ENCODE results near the gene TMCO5A.

The TMCO5A gene

GRCh38 chr15:37921527-37922385 lies 12.7 kb upstream of the TMCO5A start:
- DNase-seq: no peak

GRCh38 chr15:37926136-37926535 lies 8.3 kb upstream of the TMCO5A start:
- Histone ChIP-seq H3K36me3 (ENCODE audit: control insufficient read depth, insufficient read depth, low read length) (no peaks in the 10 kb centered on the region), H3K9me3 (ENCODE audit: control insufficient read depth, low read length) (no peaks in the 10 kb centered on the region), H3K27ac (ENCODE audit: insufficient read depth, low read length, poor library complexity, severe bottlenecking) (no peak overlapping the region), H3K4me3 (ENCODE audit: insufficient read depth, low read depth, low read length, poor library complexity, severe bottlenecking) (no peak overlapping the region), H3K27me3 (replicated peaks; ENCODE audit: control insufficient read depth, insufficient read depth, low read length, poor library complexity, severe bottlenecking) (no peaks in the 10 kb centered on the region), H3K4me1 (ENCODE audit: control insufficient read depth, insufficient read depth, low read length, poor library complexity, severe bottlenecking) (no peaks in the 10 kb centered on the region)
- no peak for DNase-seq

More at GRCh38 chr15:37921527-37922385, 12.7 kb upstream of the TMCO5A start:
- H3K4me3 ChIP-seq (ENCODE audit: insufficient read depth, low read depth, low read length, poor library complexity, severe bottlenecking): no peak overlapping the region
- H3K36me3 ChIP-seq (ENCODE audit: control insufficient read depth, insufficient read depth, low read length): no peaks in the 10 kb centered on the region
- H3K4me1 ChIP-seq (ENCODE audit: control insufficient read depth, insufficient read depth, low read length, poor library complexity, severe bottlenecking): no peaks in the 10 kb centered on the region
- no peaks in the 10 kb centered on the region for H3K9me3 ChIP-seq (ENCODE audit: control insufficient read depth, low read length)
- no peak overlapping the region for H3K27ac ChIP-seq (ENCODE audit: insufficient read depth, low read length, poor library complexity, severe bottlenecking)
- no peaks in the 10 kb centered on the region for H3K27me3 ChIP-seq (replicated peaks; ENCODE audit: control insufficient read depth, insufficient read depth, low read length, poor library complexity, severe bottlenecking)

GRCh38 chr15:37929238-37929637 lies 5.2 kb upstream of the TMCO5A start:
- H3K27ac ChIP-seq (ENCODE audit: insufficient read depth, low read length, poor library complexity, severe bottlenecking): no peak overlapping the region
- H3K36me3 ChIP-seq (ENCODE audit: control insufficient read depth, insufficient read depth, low read length): no peaks in the 10 kb centered on the region
- H3K4me1 ChIP-seq (ENCODE audit: control insufficient read depth, insufficient read depth, low read length, poor library complexity, severe bottlenecking): no peaks in the 10 kb centered on the region
- H3K9me3 ChIP-seq (ENCODE audit: control insufficient read depth, low read length): no peaks in the 10 kb centered on the region
- no peak overlapping the region for H3K4me3 ChIP-seq (ENCODE audit: insufficient read depth, low read depth, low read length, poor library complexity, severe bottlenecking)
- DNase-seq: no peak
- H3K27me3 ChIP-seq (replicated peaks; ENCODE audit: control insufficient read depth, insufficient read depth, low read length, poor library complexity, severe bottlenecking): no peaks in the 10 kb centered on the region

- no peaks in the 10 kb centered on the region for H3K4me1 ChIP-seq (ENCODE audit: control insufficient read depth, insufficient read depth, low read length, poor library complexity, severe bottlenecking)
- H3K9me3 ChIP-seq (ENCODE audit: control insufficient read depth, low read length): no peaks in the 10 kb centered on the region
- DNase-seq: no peak
- H3K27ac ChIP-seq (ENCODE audit: insufficient read depth, low read length, poor library complexity, severe bottlenecking): no peak overlapping the region
- H3K27me3 ChIP-seq (replicated peaks; ENCODE audit: control insufficient read depth, insufficient read depth, low read length, poor library complexity, severe bottlenecking): no peaks in the 10 kb centered on the region
- H3K4me3 ChIP-seq (ENCODE audit: insufficient read depth, low read depth, low read length, poor library complexity, severe bottlenecking): no peak overlapping the region
- no peaks in the 10 kb centered on the region for H3K36me3 ChIP-seq (ENCODE audit: control insufficient read depth, insufficient read depth, low read length)
Measured at GRCh38 chr15:37931321-37931720, 3.1 kb upstream of the TMCO5A start.

GRCh38 chr15:37931868-37932267 lies 2.6 kb upstream of the TMCO5A start:
- Histone ChIP-seq H3K4me3 (ENCODE audit: insufficient read depth, low read depth, low read length, poor library complexity, severe bottlenecking) (no peak overlapping the region), H3K9me3 (ENCODE audit: control insufficient read depth, low read length) (no peaks in the 10 kb centered on the region), H3K4me1 (ENCODE audit: control insufficient read depth, insufficient read depth, low read length, poor library complexity, severe bottlenecking) (no peaks in the 10 kb centered on the region), H3K36me3 (ENCODE audit: control insufficient read depth, insufficient read depth, low read length) (no peaks in the 10 kb centered on the region), H3K27ac (ENCODE audit: insufficient read depth, low read length, poor library complexity, severe bottlenecking) (no peak overlapping the region), H3K27me3 (replicated peaks; ENCODE audit: control insufficient read depth, insufficient read depth, low read length, poor library complexity, severe bottlenecking) (no peaks in the 10 kb centered on the region)
- DNase-seq: no peak

- H3K4me3 ChIP-seq (ENCODE audit: insufficient read depth, low read depth, low read length, poor library complexity, severe bottlenecking): no peak overlapping the region
- no peak for DNase-seq
Measured at GRCh38 chr15:37932549-37932948, 1.9 kb upstream of the TMCO5A start.

GRCh38 chr15:37933666-37934065 lies 774 bp upstream of the TMCO5A start:
- no peaks in the 10 kb centered on the region for H3K27me3 ChIP-seq (replicated peaks; ENCODE audit: control insufficient read depth, insufficient read depth, low read length, poor library complexity, severe bottlenecking)
- no peaks in the 10 kb centered on the region for H3K4me1 ChIP-seq (ENCODE audit: control insufficient read depth, insufficient read depth, low read length, poor library complexity, severe bottlenecking)
- H3K27ac ChIP-seq (ENCODE audit: insufficient read depth, low read length, poor library complexity, severe bottlenecking): no peak overlapping the region
- DNase-seq: no peak
- H3K9me3 ChIP-seq (ENCODE audit: control insufficient read depth, low read length): no peaks in the 10 kb centered on the region
- no peak overlapping the region for H3K4me3 ChIP-seq (ENCODE audit: insufficient read depth, low read depth, low read length, poor library complexity, severe bottlenecking)
- H3K36me3 ChIP-seq (ENCODE audit: control insufficient read depth, insufficient read depth, low read length): no peaks in the 10 kb centered on the region

More at GRCh38 chr15:37932549-37932948, 1.9 kb upstream of the TMCO5A start:
- no peak overlapping the region for H3K27ac ChIP-seq (ENCODE audit: insufficient read depth, low read length, poor library complexity, severe bottlenecking)
- no peaks in the 10 kb centered on the region for H3K36me3 ChIP-seq (ENCODE audit: control insufficient read depth, insufficient read depth, low read length)
- no peaks in the 10 kb centered on the region for H3K9me3 ChIP-seq (ENCODE audit: control insufficient read depth, low read length)
- H3K27me3 ChIP-seq (replicated peaks; ENCODE audit: control insufficient read depth, insufficient read depth, low read length, poor library complexity, severe bottlenecking): no peaks in the 10 kb centered on the region
- H3K4me1 ChIP-seq (ENCODE audit: control insufficient read depth, insufficient read depth, low read length, poor library complexity, severe bottlenecking): no peaks in the 10 kb centered on the region

GRCh38 chr15:37940876-37941275 lies 6.4 kb downstream of the TMCO5A start:
- no peak for DNase-seq

GRCh38 chr15:37941779-37942178 lies 7.3 kb downstream of the TMCO5A start:
- Histone ChIP-seq H3K27me3 (replicated peaks; ENCODE audit: control insufficient read depth, insufficient read depth, low read length, poor library complexity, severe bottlenecking) (no peaks in the 10 kb centered on the region), H3K27ac (ENCODE audit: insufficient read depth, low read length, poor library complexity, severe bottlenecking) (no peak overlapping the region), H3K4me3 (ENCODE audit: insufficient read depth, low read depth, low read length, poor library complexity, severe bottlenecking) (no peak overlapping the region), H3K36me3 (ENCODE audit: control insufficient read depth, insufficient read depth, low read length) (no peaks in the 10 kb centered on the region), H3K9me3 (ENCODE audit: control insufficient read depth, low read length) (no peaks in the 10 kb centered on the region), H3K4me1 (ENCODE audit: control insufficient read depth, insufficient read depth, low read length, poor library complexity, severe bottlenecking) (no peaks in the 10 kb centered on the region)
- DNase-seq: no peak

More at GRCh38 chr15:37940876-37941275, 6.4 kb downstream of the TMCO5A start:
- Histone ChIP-seq H3K9me3 (ENCODE audit: control insufficient read depth, low read length) (no peaks in the 10 kb centered on the region), H3K27me3 (replicated peaks; ENCODE audit: control insufficient read depth, insufficient read depth, low read length, poor library complexity, severe bottlenecking) (no peaks in the 10 kb centered on the region), H3K36me3 (ENCODE audit: control insufficient read depth, insufficient read depth, low read length) (no peaks in the 10 kb centered on the region), H3K27ac (ENCODE audit: insufficient read depth, low read length, poor library complexity, severe bottlenecking) (no peak overlapping the region), H3K4me1 (ENCODE audit: control insufficient read depth, insufficient read depth, low read length, poor library complexity, severe bottlenecking) (no peaks in the 10 kb centered on the region), H3K4me3 (ENCODE audit: insufficient read depth, low read depth, low read length, poor library complexity, severe bottlenecking) (no peak overlapping the region)

- H3K27ac ChIP-seq (ENCODE audit: insufficient read depth, low read length, poor library complexity, severe bottlenecking): no peak overlapping the region
- H3K27me3 ChIP-seq (replicated peaks; ENCODE audit: control insufficient read depth, insufficient read depth, low read length, poor library complexity, severe bottlenecking): peaks cover 4% of the 10 kb centered on the region
- H3K9me3 ChIP-seq (ENCODE audit: control insufficient read depth, low read length): no peaks in the 10 kb centered on the region
- DNase-seq: no peak
- H3K4me1 ChIP-seq (ENCODE audit: control insufficient read depth, insufficient read depth, low read length, poor library complexity, severe bottlenecking): no peaks in the 10 kb centered on the region
- H3K4me3 ChIP-seq (ENCODE audit: insufficient read depth, low read depth, low read length, poor library complexity, severe bottlenecking): no peak overlapping the region
- no peaks in the 10 kb centered on the region for H3K36me3 ChIP-seq (ENCODE audit: control insufficient read depth, insufficient read depth, low read length)
Measured at GRCh38 chr15:37951999-37952398, 17.6 kb downstream of the TMCO5A start.

All from effector memory CD4-positive, alpha-beta T cell (primary cell).